H1 (cell line): Measurements from ENCODE around the gene SYNGR3. TPM values are rescaled to one million over a fixed set of nuclear protein-coding genes. Genes with fewer than 3 reads are reported as not detected.
A peak's percentile ranks its signal among the peaks of the same experiment; 100 is the strongest.

Source experiments
- CTCF ChIA-PET: fragments of 300-600 bp; sonication (Branson Sonifier 250); formaldehyde crosslinking; loops from one replicate; lab custom pipeline; 2021; ENCODE audit not compliant: partially characterized antibody; lab: Charles Lee
- POLR2A ChIA-PET: fragments of 300-600 bp; sonication (Branson Sonifier 250); formaldehyde crosslinking; loops from one replicate; lab custom pipeline; 2021; ENCODE audit warnings: inconsistent platforms; ENCODE audit not compliant: partially characterized antibody; lab: Charles Lee
- DNase-seq, 2 experiments: peaks; one replicate each; pipeline versions ENCODE4 v3.0.0 to v3.0.0-alpha.2; 2010 to 2022; ENCODE audit warnings: low spot score in 2 of 2, low read depth in 1 of 2, mixed read lengths in 1 of 2
- FAIRE-seq: peaks from 2 replicates; lab custom pipeline; 2011; peaks lifted over from hg19 to GRCh38; lab: Jason Lieb, UNC
- H2AFZ ChIP-seq: 2 replicates; pipeline ENCODE4 v1.8.1; 2012; ENCODE audit warnings: low read length, inconsistent platforms
- H2AK5ac ChIP-seq: 2 replicates; pipeline ENCODE4 v1.6.1; 2013; ENCODE audit warnings: low read depth, low read length
- H2BK120ac ChIP-seq: replicated peaks from 2 replicates; pipeline ENCODE3; 2013; ENCODE audit warnings: low read depth, low read length, inconsistent platforms
- H2BK12ac ChIP-seq: 2 replicates; pipeline ENCODE4 v1.6.1; 2013; ENCODE audit warnings: low read depth, low read length
- H2BK15ac ChIP-seq: 2 replicates; pipeline ENCODE4 v1.6.1; 2013; ENCODE audit warnings: low read length
- H2BK20ac ChIP-seq: 2 replicates; pipeline ENCODE4 v1.6.1; 2013; ENCODE audit warnings: low read length
- H2BK5ac ChIP-seq: 2 replicates; pipeline ENCODE4 v1.6.1; 2013; ENCODE audit warnings: low read depth, low read length
- H3K14ac ChIP-seq: 2 replicates; pipeline ENCODE4 v1.6.1; 2013; ENCODE audit warnings: inconsistent platforms; ENCODE audit not compliant: insufficient read length
- H3K18ac ChIP-seq: 2 replicates; pipeline ENCODE4 v1.6.1; 2013; ENCODE audit warnings: low read length; ENCODE audit errors: extremely low read depth
- H3K23ac ChIP-seq: 2 replicates; pipeline ENCODE4 v1.6.1; 2013; ENCODE audit warnings: inconsistent platforms; ENCODE audit not compliant: insufficient read length
- H3K23me2 ChIP-seq: 2 replicates; pipeline ENCODE4 v1.6.1; 2013; ENCODE audit warnings: low read depth, low read length
- H3K27ac ChIP-seq: 2 replicates; pipeline ENCODE4 v1.6.1; 2011; ENCODE audit warnings: low read depth, low read length, inconsistent platforms
- H3K27me3 ChIP-seq, 4 experiments: replicated peaks in 1 of 4; 1 replicate in 1 of 4; 2 replicates in 3 of 4; pipeline versions ENCODE4 v1.6.1 to v1.8.1; 2011 to 2013; ENCODE audit warnings: low read length in 3 of 4, mild to moderate bottlenecking in 3 of 4, inconsistent platforms in 2 of 4, mixed read lengths in 2 of 4, moderate library complexity in 1 of 4; ENCODE audit not compliant: control insufficient read depth in 3 of 4, insufficient read depth in 3 of 4; ENCODE audit errors: extremely low read depth in 1 of 4
- H3K36me3 ChIP-seq, 4 experiments: 2 replicates each; pipeline versions ENCODE4 v1.6.1 to v1.8.1; 2011 to 2013; ENCODE audit warnings: mild to moderate bottlenecking in 4 of 4, low read length in 3 of 4, moderate library complexity in 2 of 4, control low read depth in 1 of 4, inconsistent platforms in 1 of 4; ENCODE audit not compliant: insufficient read depth in 4 of 4, control insufficient read depth in 2 of 4
- H3K4ac ChIP-seq: replicated peaks from 2 replicates; pipeline ENCODE3; 2013; ENCODE audit warnings: low read length, low read depth, mixed read lengths, inconsistent platforms; ENCODE audit not compliant: insufficient read length
- H3K4me1 ChIP-seq, 4 experiments: replicated peaks in 1 of 4; 1 replicate in 1 of 4; 2 replicates in 3 of 4; pipeline versions ENCODE4 v1.6.1 to v1.8.1; 2011 to 2013; ENCODE audit warnings: low read length in 3 of 4, inconsistent platforms in 2 of 4, mixed read lengths in 1 of 4; ENCODE audit not compliant: insufficient read depth in 4 of 4, control insufficient read depth in 3 of 4
- H3K4me2 ChIP-seq, 2 experiments: 2 replicates each; pipeline versions ENCODE4 v1.6.1 to v1.8.1; 2011 to 2013; ENCODE audit warnings: low read depth in 2 of 2, low read length in 2 of 2, control low read depth in 1 of 2, inconsistent platforms in 1 of 2, mild to moderate bottlenecking in 1 of 2; ENCODE audit not compliant: insufficient read depth in 1 of 2
- H3K4me3 ChIP-seq, 4 experiments: fragments of 200-600, 300-600 bp in 1 of 4; sonication (generic), shearing (Covaris generic), sonication (Bioruptor Twin) in 1 of 4; 2 replicates each; pipeline versions ENCODE4 v1.5.1 to v1.8.1; 2011 to 2016; ENCODE audit warnings: low read length in 4 of 4, low read depth in 3 of 4, control low read depth in 2 of 4, inconsistent platforms in 2 of 4, mild to moderate bottlenecking in 2 of 4, mixed read lengths in 1 of 4, moderate library complexity in 1 of 4; ENCODE audit not compliant: insufficient read depth in 2 of 4; ENCODE audit errors: extremely low read depth in 1 of 4
- H3K56ac ChIP-seq: replicated peaks from 2 replicates; pipeline ENCODE3; 2013; ENCODE audit warnings: low read depth, mild to moderate bottlenecking, mixed read lengths, low read length, inconsistent platforms; ENCODE audit not compliant: insufficient read length
- H3K79me1 ChIP-seq: 2 replicates; pipeline ENCODE4 v1.6.1; 2013; ENCODE audit warnings: low read depth, low read length, control low read depth
- H3K79me2 ChIP-seq, 2 experiments: 2 replicates each; pipeline versions ENCODE4 v1.6.1 to v1.8.1; 2012 to 2013; ENCODE audit warnings: low read length in 2 of 2, mild to moderate bottlenecking in 2 of 2, inconsistent platforms in 1 of 2; ENCODE audit not compliant: insufficient read depth in 2 of 2, control insufficient read depth in 1 of 2
- H3K9ac ChIP-seq, 4 experiments: replicated peaks in 1 of 4; 1 replicate in 1 of 4; 2 replicates in 3 of 4; pipeline versions ENCODE4 v1.6.1 to v1.8.1; 2011 to 2013; ENCODE audit warnings: low read depth in 3 of 4, low read length in 3 of 4, control low read depth in 2 of 4, mild to moderate bottlenecking in 2 of 4, moderate library complexity in 2 of 4, inconsistent platforms in 1 of 4; ENCODE audit errors: extremely low read depth in 1 of 4
- H3K9me3 ChIP-seq, 2 experiments: 2 replicates each; pipeline versions ENCODE4 v1.6.1 to v1.8.1; 2012 to 2013; ENCODE audit warnings: mild to moderate bottlenecking in 2 of 2, moderate library complexity in 2 of 2, control low read depth in 1 of 2, inconsistent platforms in 1 of 2, low read depth in 1 of 2, low read length in 1 of 2, mixed read lengths in 1 of 2; ENCODE audit not compliant: insufficient read depth in 2 of 2
- H4K20me1 ChIP-seq, 2 experiments: replicated peaks in 1 of 2; 2 replicates each; pipeline versions ENCODE3 to v1.8.1; 2011 to 2013; ENCODE audit warnings: inconsistent platforms in 2 of 2, low read length in 2 of 2, mild to moderate bottlenecking in 1 of 2; ENCODE audit not compliant: insufficient read depth in 2 of 2, control insufficient read depth in 1 of 2
- H4K5ac ChIP-seq: 2 replicates; pipeline ENCODE4 v1.6.1; 2013; ENCODE audit warnings: low read length, low read depth, mixed read lengths, inconsistent platforms; ENCODE audit not compliant: insufficient read length
- H4K8ac ChIP-seq: 2 replicates; pipeline ENCODE4 v1.8.0; 2013; ENCODE audit warnings: mild to moderate bottlenecking, moderate library complexity, low read length, inconsistent platforms; ENCODE audit not compliant: insufficient read depth; ENCODE audit errors: extremely low read depth
- H4K91ac ChIP-seq: replicated peaks from 2 replicates; pipeline ENCODE3; 2013; ENCODE audit warnings: low read length, mixed read lengths, inconsistent platforms; ENCODE audit not compliant: insufficient read length
- CHD2 ChIP-seq: IDR thresholded peaks from 2 replicates; pipeline ENCODE4 v1.6.1; 2012; ENCODE audit warnings: low read length, improper control_type of control experiment
- NANOG ChIP-seq: IDR thresholded peaks from 2 replicates; pipeline ENCODE4 v1.6.1; 2011; ENCODE audit warnings: low read length, low read depth, mild to moderate bottlenecking, inconsistent platforms; ENCODE audit not compliant: insufficient read depth, poor library complexity, severe bottlenecking
- POLR2AphosphoS5 ChIP-seq: IDR thresholded peaks from 2 replicates; pipeline ENCODE4 v1.6.1; 2011; ENCODE audit warnings: low read depth, low read length
- WGBS, 2 experiments: shearing (Covaris generic) in 1 of 2; methylation state at CpG; one replicate each; pipeline versions ENCODE4 v1.1.6 to v1.1.7; 2013 to 2015; ENCODE audit warnings: low lambda C conversion rate in 2 of 2, mixed read lengths in 2 of 2, inconsistent platforms in 1 of 2, low coverage in 1 of 2, missing lambda C conversion rate in 1 of 2; ENCODE audit not compliant: insufficient replicate concordance in 2 of 2, insufficient coverage in 1 of 2, insufficient read length in 1 of 2; ENCODE audit errors: extremely low coverage in 1 of 2, missing lambda C conversion rate in 1 of 2; 5-methylcytosine and 5-hydroxymethylcytosine counted together
- polyA plus RNA-seq, 7 experiments: library from polyadenylated mRNA; depleted of rRNA in 3 of 7; stranded (reverse) in 5 of 7; unstranded in 2 of 7; fragments of >200 nt in 5 of 7; fragments of 200-250 nt in 2 of 7; gene quantifications; 1 replicate in 5 of 7; 2 replicates in 1 of 7; 4 replicates in 1 of 7; pipeline versions ENCODE4 v1.2.1 to v1.2.3, GENCODE V29; 2011 to 2013; ENCODE audit warnings: missing spikeins in 2 of 7, mixed read lengths in 2 of 7
- total RNA-seq: library from RNA; stranded (reverse); fragmentation: NEBNext Ultra II Directional; extraction: Animal tissue kit (Norgen Biotek cat#: 25700); gene quantifications from 2 replicates; pipeline ENCODE4 v1.2.1, GENCODE V29; 2021
- TF ChIP-seq, protein P1 (sequence below): IDR thresholded peaks from 2 replicates; pipeline ENCODE4 v1.6.1; 2012; ENCODE audit warnings: low read length, inconsistent platforms
- TF ChIP-seq, protein P2 (sequence below), 3 experiments: IDR thresholded peaks; 1 replicate in 2 of 3; 2 replicates in 1 of 3; pipeline versions ENCODE4 v1.5.1 to v1.6.1; 2011; ENCODE audit warnings: low read length in 3 of 3, mild to moderate bottlenecking in 3 of 3, inconsistent platforms in 2 of 3, low read depth in 1 of 3, moderate library complexity in 1 of 3; ENCODE audit not compliant: insufficient read depth in 1 of 3; ENCODE audit errors: control extremely low read depth in 1 of 3

Gene SYNGR3
- total and polyA plus RNA-seq, 2 of the 8 experiments (the other 6 are each of a cell fraction or from before 2014, with no cell fraction given) = 36.2 to 49.9 TPM

DNA sequence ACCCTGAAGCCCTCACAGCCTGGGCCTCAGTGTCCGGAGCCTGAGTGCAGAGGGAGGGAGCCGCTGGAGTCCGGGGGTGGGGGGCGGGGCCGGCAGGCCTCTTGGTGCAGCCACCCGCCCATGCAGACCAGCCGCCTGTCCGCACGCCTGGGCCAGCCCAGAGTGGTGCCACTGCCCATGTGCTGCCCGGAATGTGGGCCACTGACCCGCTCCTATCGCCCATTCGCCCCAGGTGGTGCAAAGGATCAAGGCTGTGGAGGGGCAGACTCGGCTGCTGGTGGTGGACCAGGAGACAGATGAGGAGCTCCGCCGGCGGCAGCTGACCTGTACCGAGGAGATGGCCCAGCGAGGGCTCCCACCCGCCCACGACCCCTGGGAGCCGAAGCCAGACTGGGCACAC lies 39.6 kb downstream of the SYNGR3 start:
- no peak overlapping the region for H3K4me3 ChIP-seq
- ChIA-PET POLR2A (interaction anchor here (1.0 kb wide), 1 partner anchor 96 kb away, joined by 3 read pairs; no protein-coding TSS in a partner anchor), CTCF (interaction anchor here (0.6 to 2.3 kb wide), 7 partner anchors 12 to 111 kb away, joined by 3 to 7 read pairs (median 4); partner anchors contain the start of genes NTHL1 and TSC2)
- DNase-seq = peak in 1 of 2 experiments; percentile 47
- no peak overlapping the region; the same call in 1 of the 2 replicates for H2BK15ac ChIP-seq
- H3K4me1 ChIP-seq = peaks cover 0 to 8% (median 5%) of the 10 kb centered on the region in 4 experiments; a peak in 5 of 7 replicates
- no peak overlapping the region for H3K14ac ChIP-seq
- TF ChIP-seq CHD2 (no peak), POLR2AphosphoS5 (no peak), NANOG (no peak)
- TF ChIP-seq, protein P1, sequence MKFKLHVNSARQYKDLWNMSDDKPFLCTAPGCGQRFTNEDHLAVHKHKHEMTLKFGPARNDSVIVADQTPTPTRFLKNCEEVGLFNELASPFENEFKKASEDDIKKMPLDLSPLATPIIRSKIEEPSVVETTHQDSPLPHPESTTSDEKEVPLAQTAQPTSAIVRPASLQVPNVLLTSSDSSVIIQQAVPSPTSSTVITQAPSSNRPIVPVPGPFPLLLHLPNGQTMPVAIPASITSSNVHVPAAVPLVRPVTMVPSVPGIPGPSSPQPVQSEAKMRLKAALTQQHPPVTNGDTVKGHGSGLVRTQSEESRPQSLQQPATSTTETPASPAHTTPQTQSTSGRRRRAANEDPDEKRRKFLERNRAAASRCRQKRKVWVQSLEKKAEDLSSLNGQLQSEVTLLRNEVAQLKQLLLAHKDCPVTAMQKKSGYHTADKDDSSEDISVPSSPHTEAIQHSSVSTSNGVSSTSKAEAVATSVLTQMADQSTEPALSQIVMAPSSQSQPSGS = no peak
- TF ChIP-seq, protein P2, sequence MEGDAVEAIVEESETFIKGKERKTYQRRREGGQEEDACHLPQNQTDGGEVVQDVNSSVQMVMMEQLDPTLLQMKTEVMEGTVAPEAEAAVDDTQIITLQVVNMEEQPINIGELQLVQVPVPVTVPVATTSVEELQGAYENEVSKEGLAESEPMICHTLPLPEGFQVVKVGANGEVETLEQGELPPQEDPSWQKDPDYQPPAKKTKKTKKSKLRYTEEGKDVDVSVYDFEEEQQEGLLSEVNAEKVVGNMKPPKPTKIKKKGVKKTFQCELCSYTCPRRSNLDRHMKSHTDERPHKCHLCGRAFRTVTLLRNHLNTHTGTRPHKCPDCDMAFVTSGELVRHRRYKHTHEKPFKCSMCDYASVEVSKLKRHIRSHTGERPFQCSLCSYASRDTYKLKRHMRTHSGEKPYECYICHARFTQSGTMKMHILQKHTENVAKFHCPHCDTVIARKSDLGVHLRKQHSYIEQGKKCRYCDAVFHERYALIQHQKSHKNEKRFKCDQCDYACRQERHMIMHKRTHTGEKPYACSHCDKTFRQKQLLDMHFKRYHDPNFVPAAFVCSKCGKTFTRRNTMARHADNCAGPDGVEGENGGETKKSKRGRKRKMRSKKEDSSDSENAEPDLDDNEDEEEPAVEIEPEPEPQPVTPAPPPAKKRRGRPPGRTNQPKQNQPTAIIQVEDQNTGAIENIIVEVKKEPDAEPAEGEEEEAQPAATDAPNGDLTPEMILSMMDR (IDR thresholded peaks at IDR 0.05; ENCODE audit: control extremely low read depth in 1 of 3, insufficient read depth in 1 of 3, low read depth in 1 of 3, low read length in 3 of 3) = no peak
- H3K4ac ChIP-seq = no peak overlapping the region
- no CpG with 5 or more reads among the region's 22 CpGs for WGBS, 2 experiments
- no peak overlapping the region for H3K9ac ChIP-seq
- H2BK20ac ChIP-seq = no peak overlapping the region
- H3K9me3 ChIP-seq = no peaks in the 10 kb centered on the region
- no peak overlapping the region for H2BK12ac ChIP-seq
- H4K8ac ChIP-seq = no peak overlapping the region
- peaks cover 0 to 11% of the 10 kb centered on the region in 2 experiments for H4K20me1 ChIP-seq
- H2AK5ac ChIP-seq = no peak overlapping the region
- H3K18ac ChIP-seq = no peak overlapping the region
- FAIRE-seq = no peak
- H3K79me2 ChIP-seq = no peaks in the 10 kb centered on the region
- no peak overlapping the region for H3K4me2 ChIP-seq
- no peak overlapping the region for H4K91ac ChIP-seq
- H3K36me3 ChIP-seq = no peaks in the 10 kb centered on the region
- no peak overlapping the region for H2BK120ac ChIP-seq
- H2AFZ ChIP-seq = no peak overlapping the region
- H3K23ac ChIP-seq = no peak overlapping the region
- no peak overlapping the region for H3K56ac ChIP-seq
- peaks cover 0 to 27% (median 19%) of the 10 kb centered on the region in 4 experiments; a peak in 5 of 7 replicates for H3K27me3 ChIP-seq
- no peak overlapping the region for H3K27ac ChIP-seq
- no peak overlapping the region for H4K5ac ChIP-seq
- H2BK5ac ChIP-seq = no peak overlapping the region
- H3K23me2 ChIP-seq = peaks cover 7% of the 10 kb centered on the region; the same call in 1 of the 2 replicates
- H3K79me1 ChIP-seq = no peaks in the 10 kb centered on the region
